ENCODE measurements around the gene RAB44.

- TF ChIP-seq ZNF281 (CRISPR knock-in tag; IDR thresholded peaks at IDR 0.05; ENCODE audit: borderline replicate concordance) (no peak), SP1 (IDR thresholded peaks at IDR 0.05) (no peak), SP1 (CRISPR knock-in tag; IDR thresholded peaks at IDR 0.05) (no peak), PREB (CRISPR knock-in tag; IDR thresholded peaks at IDR 0.05) (no peak), PBX3 (CRISPR knock-in tag; IDR thresholded peaks at IDR 0.05; ENCODE audit: borderline replicate concordance) (no peak), ZNF367 (CRISPR knock-in tag; IDR thresholded peaks at IDR 0.05; ENCODE audit: borderline replicate concordance) (no peak), POLR2AphosphoS5 (IDR thresholded peaks at IDR 0.05; ENCODE audit: low read depth, low read length) (no peak)
Measured at GRCh38 chr6:36746251-36746650, 48.6 kb downstream of the RAB44 start.
